ENCODE results near the gene ERLEC1.
A peak's percentile ranks its signal among the peaks of the same experiment; 100 is the strongest.
"Not testable (repeated sequence)": the region's sequence is repeated elsewhere in the genome, so short reads cannot be mapped to it uniquely, and the experiment has no call there.

ERLEC1 gene

DNA sequence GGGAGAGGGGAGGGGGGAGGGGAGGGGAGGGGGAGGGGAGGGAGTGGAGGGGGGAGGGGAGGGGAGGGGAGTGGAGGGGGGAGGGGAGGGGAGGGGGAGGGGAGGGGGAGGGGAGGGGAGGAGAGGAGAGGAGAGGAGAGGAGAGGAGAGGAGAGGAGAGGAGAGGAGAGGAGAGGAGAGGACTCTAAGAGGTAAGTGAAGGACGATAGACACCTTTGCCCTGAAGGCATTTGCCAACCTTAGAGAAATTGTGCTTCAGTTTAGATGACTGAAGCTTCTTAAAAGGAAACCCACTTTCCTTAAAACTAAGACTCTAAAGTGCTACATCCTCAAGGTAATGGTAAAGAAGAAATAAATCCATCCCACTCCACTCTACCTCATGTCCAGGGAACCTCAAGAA, 53.7 kb downstream of the ERLEC1 start:
- no peak for DNase-seq

DNA sequence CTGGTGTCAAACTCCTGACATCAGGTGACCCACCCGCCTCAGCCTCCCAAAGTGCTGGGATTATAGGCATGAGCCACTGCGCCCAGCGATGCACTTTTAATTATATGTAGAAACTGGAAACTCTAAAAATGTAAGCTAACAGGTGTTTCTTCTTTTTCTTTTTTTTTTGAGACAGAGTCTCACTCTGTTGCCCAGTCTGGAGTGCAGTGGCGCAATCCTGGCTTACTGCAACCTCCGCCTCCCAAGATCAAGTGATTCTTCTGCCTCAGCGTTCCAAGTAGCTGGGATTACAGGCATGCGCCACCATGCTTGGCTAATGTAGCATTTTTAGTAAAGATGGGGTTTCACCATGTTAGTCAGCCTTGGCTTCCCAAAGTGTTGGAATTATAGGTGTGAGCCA, 54.8 kb downstream of the ERLEC1 start:
- not testable (repeated sequence) for DNase-seq

DNA sequence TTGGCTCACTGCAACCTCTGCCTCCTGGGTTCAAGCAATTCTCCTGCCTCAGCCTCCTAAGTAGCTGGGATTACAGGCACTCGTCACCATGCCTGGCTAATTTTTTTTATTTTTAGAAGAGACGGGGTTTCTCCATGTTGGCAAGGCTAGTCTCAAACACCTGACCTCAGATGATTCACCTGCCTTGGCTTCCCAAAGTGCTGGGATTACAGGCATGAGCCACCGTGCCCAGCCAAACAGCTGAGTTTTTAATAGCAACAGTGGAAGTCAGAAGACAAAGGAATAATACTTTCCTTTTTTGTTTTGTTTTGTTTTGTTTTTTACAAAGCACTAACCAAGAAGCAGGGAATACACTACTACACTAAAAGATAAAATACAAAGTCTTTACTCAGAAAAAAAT, 56.0 kb downstream of the ERLEC1 start:
- DNase-seq: no peak

DNA sequence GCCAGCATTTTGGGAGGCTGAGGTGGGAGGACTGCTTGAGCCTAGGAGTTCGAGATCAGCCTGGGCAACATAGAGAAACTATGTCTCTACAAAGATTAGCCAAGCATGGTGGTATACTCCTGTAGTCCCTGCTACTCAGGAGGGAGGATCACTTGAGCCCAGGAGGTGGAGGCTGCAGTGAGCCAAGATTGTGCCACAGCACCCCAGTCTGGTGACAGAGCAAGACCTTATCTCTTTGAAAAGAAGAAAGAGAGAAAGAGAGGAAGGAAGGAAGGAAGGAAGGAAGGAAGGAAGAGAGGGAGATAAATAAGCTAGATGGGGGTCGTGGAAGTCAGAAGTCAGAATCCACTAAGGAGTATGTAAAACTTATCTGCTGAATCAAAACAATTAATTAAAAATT, 56.8 kb downstream of the ERLEC1 start:
- DNase-seq: no peak

DNA sequence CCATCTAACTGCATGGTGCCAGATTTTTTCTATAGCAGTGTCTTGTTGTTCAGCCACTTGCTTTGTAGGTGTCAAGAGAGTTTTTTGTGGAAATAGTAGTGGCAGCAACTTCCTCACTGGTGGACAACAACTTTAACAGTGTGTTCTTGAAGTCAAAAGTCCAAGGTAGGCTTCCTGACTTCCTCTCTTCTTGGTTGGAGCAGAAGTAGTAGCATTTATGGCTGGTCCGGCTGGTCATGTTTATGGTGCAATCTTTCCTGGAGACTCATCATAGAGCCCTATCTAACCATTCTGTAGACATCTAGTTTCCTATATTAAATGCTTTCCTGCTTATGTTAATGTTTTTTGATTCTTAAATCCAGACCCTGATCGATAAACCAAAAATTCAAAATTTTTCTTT, 61.2 kb downstream of the ERLEC1 start:
- no peak for DNase-seq

DNA sequence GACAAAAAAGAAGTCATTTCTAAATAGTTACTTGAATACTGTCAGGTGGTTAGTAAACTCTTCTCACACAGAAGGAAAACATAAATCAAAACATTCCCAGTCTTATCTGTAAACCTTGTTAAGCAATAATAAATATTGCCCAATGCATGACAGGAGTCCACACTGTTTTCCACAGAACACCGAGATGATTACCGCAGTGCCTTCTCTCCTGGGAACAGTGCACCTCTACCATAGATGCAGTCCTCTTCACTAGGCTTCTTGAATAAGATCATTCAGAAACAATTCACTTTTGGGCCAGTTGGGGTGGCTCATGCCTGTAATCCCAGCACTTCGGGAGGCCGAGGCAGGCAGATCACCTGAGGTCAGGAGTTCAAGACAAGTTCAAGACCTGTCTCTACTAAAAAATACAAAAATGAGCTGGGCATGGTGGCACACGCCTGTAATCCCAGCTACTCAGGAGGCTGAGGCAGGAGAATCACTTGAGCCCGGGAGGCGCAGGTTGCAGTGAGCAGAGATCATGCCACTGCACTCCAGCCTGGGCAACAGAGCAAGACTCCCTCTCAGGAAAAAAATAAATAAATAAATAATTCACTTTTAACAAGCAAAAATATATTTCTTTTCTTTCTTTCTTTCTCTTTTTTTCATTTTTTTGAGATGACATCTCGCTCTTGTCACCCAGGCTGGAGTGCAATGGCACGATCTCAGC, 64.4 kb downstream of the ERLEC1 start:
- not testable (repeated sequence) for DNase-seq

DNA sequence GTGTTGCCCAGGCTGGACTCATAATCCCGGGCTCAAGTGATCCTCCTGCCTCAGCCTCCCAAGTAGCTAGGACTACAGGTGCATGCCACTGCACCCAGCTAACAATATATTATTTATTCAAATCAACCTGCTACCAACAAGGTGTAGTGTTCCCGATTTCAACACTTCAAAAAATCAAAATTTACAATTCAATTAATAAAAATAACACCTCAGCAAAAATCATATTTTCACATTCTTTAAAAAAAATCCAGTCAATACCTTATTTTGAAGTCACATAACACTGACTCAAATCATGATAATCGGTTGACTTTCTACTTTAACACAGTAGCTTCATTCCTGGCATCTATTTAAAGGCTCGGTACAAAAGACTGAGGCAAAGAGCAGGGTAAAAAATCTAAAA, 65.7 kb downstream of the ERLEC1 start:
- DNase-seq: no peak

DNA sequence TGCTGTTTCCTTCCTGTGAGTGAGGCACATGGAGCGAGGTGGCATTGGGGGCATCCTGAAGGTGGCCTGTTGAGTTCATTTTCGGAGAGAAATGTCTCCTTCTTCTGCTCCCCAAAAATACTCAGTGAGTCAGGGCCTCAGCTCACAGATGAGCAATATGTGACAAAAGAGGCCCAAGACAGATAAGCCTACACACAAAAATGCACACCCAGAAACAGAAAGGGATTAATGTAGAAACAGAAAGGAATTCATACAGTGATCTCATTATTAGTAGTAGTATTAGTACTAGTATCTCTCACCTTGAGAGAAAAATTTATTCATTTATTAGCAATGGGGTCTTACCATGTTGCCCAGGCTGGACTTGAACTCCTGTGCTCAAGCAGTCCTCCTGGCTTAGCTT, 67.8 kb downstream of the ERLEC1 start:
- DNase-seq: no peak

DNA sequence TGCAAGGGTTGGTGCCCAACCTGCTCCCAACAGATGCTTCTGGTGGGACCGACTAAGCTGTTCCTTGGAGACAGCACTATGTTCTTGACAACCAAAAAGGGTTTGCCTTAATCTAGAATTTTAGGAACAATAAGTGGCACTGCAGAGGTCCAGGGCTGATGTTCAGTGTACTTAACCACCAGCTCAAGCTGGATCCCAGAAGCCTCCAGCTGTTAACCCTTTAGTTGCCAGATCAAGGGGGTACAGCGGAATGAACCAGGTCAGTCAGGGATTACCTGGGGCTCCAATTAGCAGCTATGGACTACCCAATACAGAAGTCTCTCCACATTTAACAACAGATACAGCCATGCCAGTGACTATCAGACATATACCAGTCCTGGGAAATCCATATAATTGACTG, 69.4 kb downstream of the ERLEC1 start:
- DNase-seq: peak in 1 of 2 experiments; percentile 7

DNA sequence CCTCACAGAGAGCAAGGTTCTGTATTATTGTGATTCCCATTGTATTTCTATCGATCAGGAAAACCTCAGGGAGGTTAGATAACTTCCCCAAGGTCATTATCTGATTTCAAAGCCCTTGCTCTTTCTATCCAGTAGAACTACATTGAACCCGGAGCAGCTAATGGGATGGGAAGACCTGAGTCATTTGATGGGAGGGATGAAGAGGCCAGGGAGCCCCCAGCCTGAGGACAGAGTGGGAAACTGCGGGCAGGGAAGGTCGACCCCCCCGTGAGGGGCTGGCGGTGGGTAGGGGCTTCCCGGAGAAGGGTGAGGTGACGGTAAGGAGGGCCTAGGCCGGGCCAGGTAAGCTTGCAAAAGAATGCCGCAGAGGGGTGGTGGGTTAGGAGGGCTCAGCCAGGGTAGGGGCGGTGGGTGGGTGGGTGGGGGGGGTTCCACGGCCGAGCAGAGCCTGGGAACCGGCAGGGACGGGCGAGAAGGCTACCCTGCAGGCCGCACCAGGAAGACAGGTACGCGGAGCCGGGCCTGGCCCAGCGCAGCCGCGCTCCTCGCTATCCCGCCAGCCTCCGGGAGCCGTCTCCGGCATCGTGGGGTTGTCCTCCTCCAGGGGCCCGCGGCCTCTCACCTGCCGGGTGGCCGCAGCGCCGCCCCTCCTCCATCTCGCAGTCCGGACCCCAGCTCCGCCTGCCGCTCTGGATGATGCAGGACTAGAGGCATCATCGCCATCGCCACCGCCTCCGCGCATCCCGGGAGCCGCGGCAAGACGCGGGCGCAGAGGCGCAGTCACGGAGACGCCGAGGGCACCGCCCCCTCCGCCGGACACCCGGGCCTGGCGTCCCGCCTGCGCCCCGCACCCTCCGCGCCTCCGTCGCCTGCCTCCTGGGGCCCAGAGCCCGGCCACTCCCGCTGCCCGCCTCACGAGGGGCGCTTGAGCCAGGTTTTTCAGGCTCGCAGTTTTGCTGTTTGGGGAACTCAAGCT, 72.7 kb downstream of the ERLEC1 start, which contains the start of gene GPR75:
TSS of gene GPR75 (minus strand) at position 762 of the 976 bp plus-strand sequence. CDS start 5,211 bp downstream, outside the sequence.
- DNase-seq: no peak

DNA sequence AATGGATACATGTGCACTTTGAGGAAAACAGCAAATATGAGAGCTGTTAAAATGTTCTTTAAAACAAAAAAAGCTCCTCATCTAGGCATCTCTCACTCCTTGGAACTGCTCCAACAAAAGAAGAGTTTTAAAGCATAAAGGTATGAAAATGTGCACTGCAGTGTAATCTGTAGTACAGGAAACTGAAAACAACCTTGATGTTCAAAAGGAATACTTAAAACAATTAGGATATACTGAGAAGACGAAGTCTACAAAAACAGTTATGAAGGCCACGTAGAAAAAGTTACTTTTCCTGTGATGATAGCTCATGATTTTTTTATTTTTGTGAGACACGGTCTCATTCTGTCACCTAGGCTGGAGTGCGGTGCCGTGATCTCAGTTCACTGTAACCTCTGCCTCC, 75.0 kb downstream of the ERLEC1 start:
- no peak for DNase-seq

DNA sequence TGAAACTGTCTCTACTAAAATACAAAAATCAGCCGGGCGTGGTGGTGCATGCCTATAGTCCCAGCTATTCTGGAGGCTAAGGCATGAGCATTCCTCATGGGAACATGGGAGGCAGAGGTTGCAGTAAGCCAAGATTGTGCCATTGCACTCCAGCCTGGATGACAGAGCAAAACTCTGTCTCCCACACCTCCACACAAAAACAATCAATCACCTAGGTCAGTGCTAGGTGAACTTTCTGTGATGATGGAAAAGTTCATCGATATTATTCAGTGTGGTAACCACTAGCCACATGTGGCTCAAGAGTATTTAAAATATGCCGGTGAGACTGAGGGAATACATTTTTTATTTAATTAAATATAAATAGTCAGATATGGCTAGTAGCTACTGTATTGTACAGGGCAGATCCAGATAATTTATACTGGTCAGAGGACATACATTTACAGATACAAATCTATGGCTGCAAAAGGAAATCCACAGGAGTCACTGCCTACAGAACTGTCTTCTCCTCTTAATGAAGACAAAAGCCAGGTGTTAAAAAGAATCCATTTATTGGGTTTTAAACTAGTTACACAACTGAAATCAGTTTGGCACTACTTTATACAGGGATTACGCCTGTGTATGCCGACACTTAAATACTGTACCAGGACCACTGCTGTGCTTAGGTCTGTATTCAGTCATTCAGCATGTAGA, 76.8 kb downstream of the ERLEC1 start:
- no peak for DNase-seq

DNA sequence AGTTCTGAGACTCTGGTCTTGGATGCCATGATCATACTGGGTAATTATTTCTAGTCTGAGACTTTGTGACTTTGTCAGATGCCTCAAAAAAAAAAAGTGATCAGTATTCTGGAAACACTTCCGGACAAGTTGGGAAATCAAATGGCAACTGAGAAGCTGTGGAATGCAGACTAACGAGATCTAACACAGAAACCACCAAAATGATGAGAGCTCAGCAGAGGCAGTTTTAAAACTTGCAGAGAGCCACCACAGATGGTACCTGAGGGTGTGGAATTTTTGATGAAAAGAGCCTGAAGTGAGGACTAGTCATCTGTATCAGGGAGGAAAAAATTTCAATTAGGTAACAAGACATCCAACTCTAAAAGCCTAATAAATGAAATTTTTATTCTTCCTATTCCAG, 78.4 kb downstream of the ERLEC1 start:
- DNase-seq: no peak

DNA sequence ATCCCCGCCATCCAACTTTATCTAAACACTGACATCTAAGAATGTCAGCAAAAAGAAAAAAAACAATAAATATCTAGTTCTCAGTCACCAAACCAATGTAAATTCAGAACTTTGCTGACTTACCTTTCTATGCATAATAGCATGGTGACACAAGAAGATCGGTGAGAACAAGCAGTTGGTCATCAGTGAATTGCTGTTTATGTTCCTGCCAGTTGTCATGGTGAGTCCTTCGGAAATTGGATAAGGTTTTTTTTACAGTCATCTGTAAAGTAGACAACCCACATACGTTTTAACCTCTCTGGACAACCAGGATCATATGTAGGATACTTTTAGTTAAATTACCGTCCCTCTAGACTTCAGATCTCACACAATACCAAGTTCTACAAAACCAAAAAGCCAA, 79.1 kb downstream of the ERLEC1 start:
- DNase-seq: no peak

DNA sequence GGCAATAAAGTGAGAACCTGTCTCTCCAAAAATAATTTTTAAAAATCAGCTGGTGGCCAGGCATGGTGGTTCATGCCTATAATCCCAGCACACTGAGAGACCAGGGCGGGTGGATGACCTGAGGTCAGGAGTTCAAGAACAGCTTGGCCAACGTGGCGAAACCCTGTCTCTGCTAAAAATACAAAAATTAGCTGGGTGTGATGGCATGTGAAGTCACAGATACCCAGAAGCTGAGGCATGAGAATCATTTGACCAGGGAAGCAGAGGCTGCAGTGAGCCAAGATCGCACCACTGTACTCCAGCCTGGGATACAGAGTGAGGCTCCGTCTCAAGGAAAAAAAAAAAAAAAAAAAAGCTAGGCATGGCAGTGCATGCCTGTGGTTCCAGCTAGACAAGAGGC, 80.3 kb downstream of the ERLEC1 start:
- no peak for DNase-seq

DNA sequence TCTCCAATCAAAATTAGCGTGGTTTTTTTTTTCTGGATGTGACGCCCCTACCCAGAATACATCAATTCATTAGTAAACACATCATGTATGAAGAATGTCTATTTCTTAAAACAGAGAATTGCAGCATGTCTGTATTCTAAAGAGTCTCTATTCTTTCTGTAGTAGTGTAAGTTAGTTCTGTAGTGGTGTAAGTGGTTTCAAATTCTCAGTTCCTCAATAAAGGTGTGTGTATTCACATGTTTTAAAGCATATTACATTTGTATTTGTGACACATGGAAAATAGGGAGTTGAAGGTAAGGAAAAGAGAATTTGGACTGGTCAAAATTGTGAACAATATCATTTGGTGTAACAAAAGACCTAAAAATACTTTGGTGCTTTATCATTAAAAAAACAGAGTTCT, 80.9 kb downstream of the ERLEC1 start:
- DNase-seq: no peak
